SH-SY5Y (cell line): Measurements from ENCODE around the gene RGP1.

Source experiments
- GATA2 ChIP-seq: IDR thresholded peaks from 2 replicates; pipeline ENCODE4 v1.6.1; 2011; ENCODE audit warnings: mild to moderate bottlenecking, low read depth, low read length
- GATA3 ChIP-seq: IDR thresholded peaks from 2 replicates; pipeline ENCODE4 v1.6.1; 2011; ENCODE audit warnings: low read depth, mild to moderate bottlenecking, low read length, moderate library complexity

DNA sequence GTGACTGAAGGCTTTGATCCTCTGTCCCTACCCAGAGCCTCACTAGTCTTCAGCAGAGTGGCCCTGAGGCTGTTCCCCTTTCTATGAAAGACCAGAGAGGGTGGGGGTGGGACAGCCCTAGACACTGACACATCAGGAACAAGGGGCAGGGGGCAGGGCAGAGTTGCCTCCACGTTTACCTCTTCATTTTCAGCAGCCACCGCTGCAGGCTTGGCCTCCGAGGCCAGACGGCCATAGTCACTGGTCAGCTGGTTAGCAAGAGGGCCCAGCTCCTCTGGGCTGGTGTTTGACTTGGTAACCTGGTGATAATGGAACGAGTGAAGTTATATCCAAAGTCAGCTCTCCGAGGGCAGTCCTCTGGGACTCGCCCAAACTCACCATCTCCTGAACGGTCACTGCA lies 43.7 kb upstream of the RGP1 start:
- TF ChIP-seq GATA2, result no peak
- no peak for TF ChIP-seq GATA3
